ENCODE data around the gene PRMT9. TPM values are rescaled to one million over a fixed set of nuclear protein-coding genes. Genes with fewer than 3 reads are reported as not detected.

Gene PRMT9
- total RNA-seq, 1 experiment from 2014 or later: 10.5 TPM

DNA sequence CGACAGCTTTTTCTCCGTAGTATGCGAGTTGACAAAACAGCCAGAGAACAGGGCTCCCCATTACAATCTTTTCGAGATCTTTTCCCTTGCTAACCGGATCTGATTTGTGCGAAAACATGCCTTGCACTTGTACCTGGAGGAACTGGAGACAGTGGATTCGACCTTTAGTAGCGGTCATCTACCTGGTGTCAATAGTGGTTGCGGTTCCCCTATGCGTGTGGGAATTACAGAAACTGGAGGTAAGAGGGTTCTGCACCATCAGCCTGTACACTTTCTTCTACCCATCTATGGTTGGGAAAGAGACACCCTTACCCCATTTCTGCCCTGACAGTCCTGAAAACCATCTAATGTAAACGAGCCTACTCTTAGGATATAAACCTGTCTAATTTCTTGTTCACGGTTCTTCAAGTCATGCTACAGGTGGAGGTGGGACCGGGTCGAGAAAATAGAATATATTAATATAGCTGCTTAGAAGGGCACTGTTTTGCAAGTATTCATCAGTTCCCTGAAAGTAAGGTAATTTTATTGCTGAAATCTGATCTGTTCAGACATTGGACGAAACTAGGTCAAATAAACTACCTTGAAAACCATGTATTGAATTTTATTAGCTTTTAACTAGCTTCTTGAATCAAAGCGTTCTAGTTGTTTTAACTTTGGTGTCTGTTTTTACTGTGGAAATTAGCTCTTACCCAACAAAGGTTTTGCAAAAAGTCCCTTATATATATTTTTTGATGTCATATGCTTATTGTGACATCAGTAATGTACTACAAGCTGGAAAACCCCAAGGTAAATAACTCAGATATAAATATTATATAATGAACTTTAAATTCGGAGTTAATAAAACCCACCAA is 65.9 kb downstream of the PRMT9 start:
- Histone ChIP-seq H4K91ac (ENCODE audit: insufficient read length, low read depth, low read length) (no peak overlapping the region), H2BK5ac (ENCODE audit: insufficient read length, low read length) (no peak overlapping the region), H4K20me1 (ENCODE audit: control insufficient read depth, insufficient read depth, insufficient read length) (no peaks in the 10 kb centered on the region), H3K18ac (ENCODE audit: insufficient read length, low read depth, low read length) (no peak overlapping the region), H3T11ph (ENCODE audit: low read length) (no peak overlapping the region), H3K9me3 (ENCODE audit: control insufficient read depth, low read depth, low read length) (no peaks in the 10 kb centered on the region), H3K79me1 (ENCODE audit: insufficient read depth, low read depth, low read length, poor library complexity, severe bottlenecking) (no peaks in the 10 kb centered on the region), H3K4ac (ENCODE audit: low read depth, low read length) (no peak overlapping the region), H3K4me2 (ENCODE audit: insufficient read depth, insufficient read length, low read length) (peak overlapping the region; percentile 98), H2BK15ac (ENCODE audit: low read depth, low read length) (no peak overlapping the region), H2BK12ac (ENCODE audit: insufficient read length, low read depth, low read length) (no peak overlapping the region), H3K79me2 (ENCODE audit: insufficient read depth, low read length) (peaks cover 9% of the 10 kb centered on the region; the same call in 1 of the 2 replicates), H4K5ac (ENCODE audit: insufficient read length, low read depth, low read length) (no peak overlapping the region), H2BK20ac (ENCODE audit: low read depth, low read length, poor library complexity, severe bottlenecking) (no peak overlapping the region), H2BK120ac (ENCODE audit: low read depth, low read length, poor library complexity, severe bottlenecking) (no peak overlapping the region), H3K23me2 (ENCODE audit: insufficient read length, low read depth, low read length, poor library complexity, severe bottlenecking) (peaks cover 5% of the 10 kb centered on the region), H3K56ac (ENCODE audit: insufficient read length, low read depth, low read length) (no peak overlapping the region), H3K4me1 (ENCODE audit: insufficient read depth, low read length) (no peaks in the 10 kb centered on the region), H3K27ac (ENCODE audit: insufficient read length, low read depth, low read length) (peak overlapping the region; percentile 43), H2AFZ (ENCODE audit: low read length) (no peak overlapping the region), H2AK5ac (ENCODE audit: insufficient read length, low read length) (no peak overlapping the region), H3K14ac (ENCODE audit: insufficient read depth, low read length) (no peak overlapping the region; the same call in 1 of the 2 replicates), H3K27me3 (ENCODE audit: insufficient read depth, low read length) (no peaks in the 10 kb centered on the region), H3K23ac (ENCODE audit: insufficient read length, low read depth, low read length) (no peak overlapping the region), H4K8ac (replicated peaks; ENCODE audit: insufficient read length, low read depth, low read length) (no peak overlapping the region), H3K9ac (ENCODE audit: extremely low read depth, insufficient read length, low read length) (peak overlapping the region; percentile 87)
- no peak for TF ChIP-seq CTCF (conservative IDR thresholded peaks at IDR 0.05)
- Mint-ChIP-seq H3K9me3 (no peaks in the 10 kb centered on the region), H3K27ac (peak overlapping the region; percentile 97 to 99 (median 99); a peak in 6 of 7 replicates), H3K4me3 (peak overlapping the region; percentile 92 to 97), H3K4me1 (peaks cover 25% of the 10 kb centered on the region in 2 experiments), H3K27me3 (ENCODE audit: low read depth) (no peaks in the 10 kb centered on the region; the same call in 1 of the 2 replicates), H3K36me3 (ENCODE audit: insufficient read depth in 1 of 3, low read depth in 3 of 3) (peaks cover 12 to 23% (median 14%) of the 10 kb centered on the region in 3 experiments)
- no CpG with 5 or more reads among the region's 17 CpGs for WGBS (ENCODE audit: extremely low coverage, insufficient read length, low lambda C conversion rate)
- no peak for DNase-seq

All from H9 (cell line).